HG03520 (cell line): ENCODE results near the gene IGSF3.
A peak's percentile ranks its signal among the peaks of the same experiment; 100 is the strongest.
"Not testable (repeated sequence)": the region's sequence is repeated elsewhere in the genome, so short reads cannot be mapped to it uniquely, and the experiment has no call there.

Experiments used
- ATAC-seq: cut with Tn5 transposase; IDR thresholded peaks from one replicate; pipeline ENCODE4 v1.9.1; 2021; ENCODE audit warnings: mild to moderate bottlenecking, moderate library complexity; ENCODE audit not compliant: unreplicated experiment

IGSF3 gene

GRCh38 chr1:116603646-116604045 lies 63.9 kb downstream of the IGSF3 start:
- not testable (repeated sequence) for ATAC-seq

GRCh38 chr1:116599369-116599768 lies 68.2 kb downstream of the IGSF3 start:
- ATAC-seq: not testable (repeated sequence)

GRCh38 chr1:116598420-116599036 lies 69.0 kb downstream of the IGSF3 start:
- not testable (repeated sequence) for ATAC-seq

- ATAC-seq: peak; percentile 87
Measured at GRCh38 chr1:116597388-116597787, 70.1 kb downstream of the IGSF3 start.

- not testable (repeated sequence) for ATAC-seq
Measured at GRCh38 chr1:116596742-116597307, 70.7 kb downstream of the IGSF3 start.

GRCh38 chr1:116595946-116596741 lies 71.4 kb downstream of the IGSF3 start:
- peak; percentile 38 for ATAC-seq

- ATAC-seq: not testable (repeated sequence)
Measured at GRCh38 chr1:116595065-116595840, 72.3 kb downstream of the IGSF3 start.

GRCh38 chr1:116593977-116594376 lies 73.6 kb downstream of the IGSF3 start:
- not testable (repeated sequence) for ATAC-seq

GRCh38 chr1:116593401-116593800 lies 74.1 kb downstream of the IGSF3 start:
- not testable (repeated sequence) for ATAC-seq

GRCh38 chr1:116591951-116592605 lies 75.5 kb downstream of the IGSF3 start:
- not testable (repeated sequence) for ATAC-seq

GRCh38 chr1:116591006-116591950 lies 76.3 kb downstream of the IGSF3 start:
- ATAC-seq: not testable (repeated sequence)

GRCh38 chr1:116590359-116591005 lies 77.1 kb downstream of the IGSF3 start:
- ATAC-seq: not testable (repeated sequence)

GRCh38 chr1:116589101-116589735 lies 78.3 kb downstream of the IGSF3 start:
- ATAC-seq: not testable (repeated sequence)

GRCh38 chr1:116587501-116588227 lies 79.9 kb downstream of the IGSF3 start:
- no peak for ATAC-seq

- ATAC-seq: peak; percentile 51
Measured at GRCh38 chr1:116586741-116587143, 80.8 kb downstream of the IGSF3 start.

GRCh38 chr1:116585886-116586285 lies 81.6 kb downstream of the IGSF3 start:
- ATAC-seq: no peak

GRCh38 chr1:116581323-116581885 lies 86.1 kb downstream of the IGSF3 start:
- no peak for ATAC-seq
